WTC11 (cell line): ENCODE data around the gene FNIP2. TPM values are rescaled to one million over a fixed set of nuclear protein-coding genes. Genes with fewer than 3 reads are reported as not detected.
"Not testable (repeated sequence)": the region's sequence is repeated elsewhere in the genome, so short reads cannot be mapped to it uniquely, and the experiment has no call there.

Experiments
- ATAC-seq: fragments of 200-7000 bp; cut with Tn5 transposase; 2 replicates; pipeline ENCODE4 v1.10.0; 2021; ENCODE audit warnings: mild to moderate bottlenecking, moderate library complexity
- CTCF ChIA-PET: fragments of 300-600 bp; sonication (Branson Sonifier 250); formaldehyde crosslinking; loops from one replicate; lab custom pipeline; 2021; ENCODE audit warnings: antibody characterized with exemption; lab: Charles Lee
- POLR2A ChIA-PET: fragments of 350-600 bp; sonication (Branson Sonifier 250); formaldehyde crosslinking; loops from one replicate; lab custom pipeline; 2021; ENCODE audit warnings: antibody characterized with exemption; lab: Charles Lee
- DNase-seq: peaks from one replicate; pipeline ENCODE4 v3.0.0; 2021; ENCODE audit warnings: low spot score
- H3K27ac Mint-ChIP-seq: 2 replicates; pipeline ENCODE4 v1.8.0; 2021; ENCODE audit warnings: mixed read lengths
- H3K27me3 Mint-ChIP-seq: 2 replicates; pipeline ENCODE4 v1.8.0; 2021; ENCODE audit warnings: low read depth, mild to moderate bottlenecking, moderate library complexity, mixed read lengths
- H3K36me3 Mint-ChIP-seq: 2 replicates; pipeline ENCODE4 v1.8.0; 2021; ENCODE audit warnings: mixed read lengths
- H3K4me1 Mint-ChIP-seq: 2 replicates; pipeline ENCODE4 v1.8.0; 2022; ENCODE audit warnings: mixed read lengths
- H3K4me3 Mint-ChIP-seq: 2 replicates; pipeline ENCODE4 v1.8.0; 2021; ENCODE audit warnings: mild to moderate bottlenecking, moderate library complexity, mixed read lengths
- H3K9me3 Mint-ChIP-seq: 2 replicates; pipeline ENCODE4 v1.8.0; 2021; ENCODE audit warnings: mixed read lengths
- ESRRA ChIP-seq: sonication (generic); formaldehyde crosslinking; IDR thresholded peaks from 2 replicates; pipeline ENCODE4 v1.8.1; 2022; ENCODE audit warnings: mild to moderate bottlenecking, missing genetic modification reagents, borderline replicate concordance
- GABPB1 ChIP-seq: sonication (generic); formaldehyde crosslinking; IDR thresholded peaks from 2 replicates; pipeline ENCODE4 v1.8.1; 2023; ENCODE audit warnings: mild to moderate bottlenecking, missing genetic modification reagents
- MXD4 ChIP-seq: fragments of 250-450 bp; sonication (Bioruptor Pico); IDR thresholded peaks from 2 replicates; pipeline ENCODE4 v1.8.0; 2021; ENCODE audit warnings: mild to moderate bottlenecking, moderate library complexity, borderline replicate concordance
- MYBL2 ChIP-seq: sonication (generic); formaldehyde crosslinking; IDR thresholded peaks from 2 replicates; pipeline ENCODE4 v1.8.1; 2023; ENCODE audit warnings: mild to moderate bottlenecking, moderate library complexity, missing genetic modification reagents
- NR3C1 ChIP-seq: sonication (generic); formaldehyde crosslinking; conservative IDR thresholded peaks from 2 replicates; pipeline ENCODE4 v1.8.1; 2023; ENCODE audit warnings: low read depth, mild to moderate bottlenecking, missing genetic modification reagents
- RELA ChIP-seq: sonication (generic); formaldehyde crosslinking; IDR thresholded peaks from 2 replicates; pipeline ENCODE4 v1.8.1; 2022; ENCODE audit warnings: missing genetic modification reagents, mild to moderate bottlenecking, borderline replicate concordance
- RORB ChIP-seq: fragments of 250-450 bp; sonication (Bioruptor Pico); IDR thresholded peaks from 2 replicates; pipeline ENCODE4 v1.9.0; 2021; ENCODE audit warnings: mild to moderate bottlenecking
- ZNF138 ChIP-seq: sonication (generic); formaldehyde crosslinking; conservative IDR thresholded peaks from 2 replicates; pipeline ENCODE4 v1.8.1; 2022; ENCODE audit warnings: mild to moderate bottlenecking, moderate library complexity, missing genetic modification reagents
- total RNA-seq: library from RNA; stranded (reverse); gene quantifications from 3 replicates; pipeline ENCODE4 v1.2.3, GENCODE V29; 2021
- TF ChIP-seq, protein P1 (sequence below): sonication (generic); formaldehyde crosslinking; IDR thresholded peaks from 2 replicates; pipeline ENCODE4 v1.8.1; 2023; ENCODE audit warnings: mild to moderate bottlenecking, missing genetic modification reagents, moderate library complexity
- TF ChIP-seq, protein P2 (sequence below): sonication (generic); formaldehyde crosslinking; IDR thresholded peaks from 2 replicates; pipeline ENCODE4 v1.8.1; 2023; ENCODE audit warnings: mild to moderate bottlenecking, missing genetic modification reagents
- TF ChIP-seq, protein P3 (sequence below): sonication (generic); formaldehyde crosslinking; IDR thresholded peaks from 2 replicates; pipeline ENCODE4 v1.8.1; 2023; ENCODE audit warnings: mild to moderate bottlenecking, moderate library complexity, missing genetic modification reagents
- TF ChIP-seq, protein P4 (sequence below): fragments of 250-450 bp; sonication (Bioruptor Pico); conservative IDR thresholded peaks from 2 replicates; pipeline ENCODE4 v1.9.0; 2021; ENCODE audit warnings: mild to moderate bottlenecking

Gene FNIP2
- total RNA-seq, 1 experiment from 2014 or later = 8.6 TPM

DNA sequence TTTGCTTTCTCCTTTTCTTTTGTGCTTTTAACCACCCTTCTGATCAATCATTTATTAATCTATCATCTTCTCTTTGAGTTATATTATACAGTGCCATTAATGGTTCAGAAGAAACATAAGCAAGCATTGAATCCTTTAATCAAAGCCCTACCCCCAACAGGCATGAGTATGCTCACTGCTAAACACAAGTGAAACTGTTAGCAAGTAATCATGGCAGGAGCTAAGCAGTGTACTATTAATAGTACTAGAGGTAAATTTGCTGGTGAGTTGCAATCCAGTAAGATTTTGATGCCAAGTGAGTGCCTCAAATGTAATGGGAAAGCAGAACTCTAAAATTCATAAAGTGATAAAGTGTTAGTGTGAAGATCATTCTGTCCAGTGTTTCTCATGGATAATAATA lies 57.2 kb downstream of the FNIP2 start:
- no peak for DNase-seq
- Mint-ChIP-seq H3K27ac (no peak overlapping the region), H3K36me3 (0 out of 2 replicates have a peak, but pooled peaks cover 2% of the 10 kb centered on the region), H3K4me1 (peaks cover 6% of the 10 kb centered on the region), H3K27me3 (no peaks in the 10 kb centered on the region), H3K9me3 (no peaks in the 10 kb centered on the region), H3K4me3 (no peak overlapping the region)
- ChIA-PET CTCF (no interaction called here), POLR2A (no interaction called here)
- ATAC-seq = no peak
- TF ChIP-seq MXD4 (CRISPR knock-in tag) = no peak
- no peak for TF ChIP-seq ZNF138 (CRISPR knock-in tag)
- TF ChIP-seq, protein P1, sequence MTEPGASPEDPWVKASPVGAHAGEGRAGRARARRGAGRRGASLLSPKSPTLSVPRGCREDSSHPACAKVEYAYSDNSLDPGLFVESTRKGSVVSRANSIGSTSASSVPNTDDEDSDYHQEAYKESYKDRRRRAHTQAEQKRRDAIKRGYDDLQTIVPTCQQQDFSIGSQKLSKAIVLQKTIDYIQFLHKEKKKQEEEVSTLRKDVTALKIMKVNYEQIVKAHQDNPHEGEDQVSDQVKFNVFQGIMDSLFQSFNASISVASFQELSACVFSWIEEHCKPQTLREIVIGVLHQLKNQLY = no peak
- TF ChIP-seq GABPB1 (CRISPR knock-in tag) = no peak
- TF ChIP-seq, protein P2, sequence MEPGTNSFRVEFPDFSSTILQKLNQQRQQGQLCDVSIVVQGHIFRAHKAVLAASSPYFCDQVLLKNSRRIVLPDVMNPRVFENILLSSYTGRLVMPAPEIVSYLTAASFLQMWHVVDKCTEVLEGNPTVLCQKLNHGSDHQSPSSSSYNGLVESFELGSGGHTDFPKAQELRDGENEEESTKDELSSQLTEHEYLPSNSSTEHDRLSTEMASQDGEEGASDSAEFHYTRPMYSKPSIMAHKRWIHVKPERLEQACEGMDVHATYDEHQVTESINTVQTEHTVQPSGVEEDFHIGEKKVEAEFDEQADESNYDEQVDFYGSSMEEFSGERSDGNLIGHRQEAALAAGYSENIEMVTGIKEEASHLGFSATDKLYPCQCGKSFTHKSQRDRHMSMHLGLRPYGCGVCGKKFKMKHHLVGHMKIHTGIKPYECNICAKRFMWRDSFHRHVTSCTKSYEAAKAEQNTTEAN (CRISPR knock-in tag) = no peak
- no peak for TF ChIP-seq RELA (CRISPR knock-in tag)

DNA sequence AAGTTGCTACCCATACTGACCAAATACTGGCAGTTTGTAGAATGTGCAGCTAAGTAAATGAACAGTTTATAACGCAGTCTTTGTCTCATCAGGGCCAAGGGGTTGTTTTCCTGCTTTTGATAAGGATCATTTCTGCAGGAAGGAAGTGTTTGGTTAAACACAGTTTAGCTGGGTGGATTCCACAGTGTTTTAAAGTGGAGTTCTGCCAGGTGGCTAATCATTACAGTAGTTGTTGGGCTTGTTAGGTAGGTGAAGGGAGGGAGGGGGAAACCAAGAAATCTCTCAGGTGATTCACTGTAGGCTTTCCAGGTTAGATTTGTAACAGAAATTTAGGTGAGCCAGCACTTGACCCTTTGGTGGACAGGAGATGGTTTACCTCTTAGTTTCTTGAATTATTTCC lies 58.1 kb downstream of the FNIP2 start:
- Mint-ChIP-seq H3K36me3 (0 out of 2 replicates have a peak, but pooled peaks cover 2% of the 10 kb centered on the region), H3K4me3 (no peak overlapping the region), H3K27ac (no peak overlapping the region), H3K27me3 (no peaks in the 10 kb centered on the region), H3K4me1 (peaks cover 2% of the 10 kb centered on the region), H3K9me3 (no peaks in the 10 kb centered on the region)
- DNase-seq (no peak), ATAC-seq (no peak)
- ChIA-PET CTCF (no interaction called here), POLR2A (no interaction called here)
- TF ChIP-seq, protein P3, sequence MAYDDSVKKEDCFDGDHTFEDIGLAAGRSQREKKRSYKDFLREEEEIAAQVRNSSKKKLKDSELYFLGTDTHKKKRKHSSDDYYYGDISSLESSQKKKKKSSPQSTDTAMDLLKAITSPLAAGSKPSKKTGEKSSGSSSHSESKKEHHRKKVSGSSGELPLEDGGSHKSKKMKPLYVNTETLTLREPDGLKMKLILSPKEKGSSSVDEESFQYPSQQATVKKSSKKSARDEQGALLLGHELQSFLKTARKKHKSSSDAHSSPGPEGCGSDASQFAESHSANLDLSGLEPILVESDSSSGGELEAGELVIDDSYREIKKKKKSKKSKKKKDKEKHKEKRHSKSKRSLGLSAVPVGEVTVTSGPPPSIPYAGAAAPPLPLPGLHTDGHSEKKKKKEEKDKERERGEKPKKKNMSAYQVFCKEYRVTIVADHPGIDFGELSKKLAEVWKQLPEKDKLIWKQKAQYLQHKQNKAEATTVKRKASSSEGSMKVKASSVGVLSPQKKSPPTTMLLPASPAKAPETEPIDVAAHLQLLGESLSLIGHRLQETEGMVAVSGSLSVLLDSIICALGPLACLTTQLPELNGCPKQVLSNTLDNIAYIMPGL (CRISPR knock-in tag) = no peak
- TF ChIP-seq GABPB1 (CRISPR knock-in tag) (0 out of 2 replicates have a peak, but pooled peaks have one; percentile 20), ESRRA (no peak), NR3C1 (CRISPR knock-in tag) (no peak)

DNA sequence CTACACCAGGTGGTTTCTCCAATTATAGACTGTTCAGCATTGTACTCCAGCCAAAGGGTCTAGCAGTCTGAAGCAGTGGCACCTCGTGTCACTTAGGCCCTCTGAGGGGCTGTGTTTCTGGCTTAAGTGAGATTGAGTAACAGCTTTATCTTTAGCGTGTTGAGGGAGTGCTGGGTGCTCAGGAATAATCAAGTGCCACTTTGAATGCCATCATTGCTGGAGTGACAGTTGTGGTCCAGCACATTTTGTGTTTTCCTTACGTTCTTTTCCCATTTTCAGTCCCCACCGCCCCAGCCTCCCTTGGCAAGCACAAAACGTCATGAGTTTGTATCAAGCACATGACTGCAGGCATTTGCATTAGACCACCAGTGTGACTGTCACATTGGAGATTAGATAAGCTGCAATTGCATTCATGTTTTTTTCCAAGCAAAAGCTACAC lies 58.7 kb downstream of the FNIP2 start:
- Mint-ChIP-seq H3K36me3 (0 out of 2 replicates have a peak, but pooled peaks cover 2% of the 10 kb centered on the region), H3K4me1 (peaks cover 2% of the 10 kb centered on the region), H3K9me3 (no peaks in the 10 kb centered on the region), H3K27ac (no peak overlapping the region), H3K4me3 (no peak overlapping the region), H3K27me3 (no peaks in the 10 kb centered on the region)
- TF ChIP-seq RORB (CRISPR knock-in tag) (no peak), MYBL2 (no peak)
- TF ChIP-seq, protein P4, sequence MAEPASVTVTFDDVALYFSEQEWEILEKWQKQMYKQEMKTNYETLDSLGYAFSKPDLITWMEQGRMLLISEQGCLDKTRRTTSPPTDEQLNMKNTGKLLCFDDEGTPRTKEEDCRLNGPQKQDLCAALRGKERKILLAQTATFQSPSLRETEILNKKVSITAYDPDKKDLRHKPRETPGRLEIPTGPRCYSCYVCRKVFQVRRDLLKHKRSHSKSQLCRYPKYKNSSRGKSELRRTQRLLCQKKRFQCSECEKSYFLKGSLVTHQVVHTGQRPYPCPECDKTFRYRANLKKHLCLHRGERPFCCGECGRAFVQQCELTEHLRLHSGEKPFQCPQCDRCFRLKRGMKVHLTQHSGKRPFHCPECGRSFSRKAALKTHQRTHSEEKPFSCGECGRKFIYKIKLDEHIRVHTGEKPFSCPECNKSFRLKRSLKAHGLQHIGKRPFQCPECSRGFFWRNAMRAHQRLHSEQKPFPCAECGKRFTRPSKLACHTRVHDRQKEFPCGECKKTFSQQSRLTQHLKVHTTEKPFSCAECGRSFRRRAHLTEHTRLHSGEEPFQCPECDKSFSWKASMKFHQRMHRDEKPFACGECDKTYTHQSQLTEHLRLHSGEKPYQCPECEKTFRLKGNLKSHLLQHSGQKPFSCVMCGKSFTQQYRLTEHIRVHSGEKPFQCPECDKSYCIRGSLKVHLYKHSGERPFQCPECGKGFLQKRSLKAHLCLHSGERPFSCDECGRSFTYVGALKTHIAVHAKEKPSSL = no peak
- ATAC-seq = no peak
- CTCF ChIA-PET = no interaction called here
- POLR2A ChIA-PET = interaction anchor here (0.6 to 0.7 kb wide), 2 partner anchors 90 to 179 kb away, joined by 3 to 5 read pairs; no protein-coding TSS in a partner anchor
- no peak for DNase-seq

DNA sequence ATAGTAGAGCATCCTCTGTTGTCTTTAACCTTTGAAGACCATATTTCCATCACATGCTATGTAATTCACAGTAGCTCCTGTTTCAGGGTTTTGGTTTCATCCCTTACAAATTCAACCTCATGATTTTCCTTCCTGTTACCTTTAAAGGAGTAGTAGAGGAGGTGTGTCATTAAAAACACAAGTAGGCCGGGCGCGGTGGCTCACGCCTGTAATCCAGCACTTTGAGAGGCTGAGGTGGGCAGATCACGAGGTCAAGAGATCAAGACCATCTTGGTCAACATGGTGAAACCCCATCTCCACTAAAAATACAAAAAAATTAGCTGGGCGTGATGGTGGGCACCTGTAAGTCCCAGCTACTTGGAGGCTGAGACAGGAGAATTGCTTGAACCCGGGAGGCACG lies 59.3 kb downstream of the FNIP2 start:
- H3K27me3 Mint-ChIP-seq, H3K4me3 Mint-ChIP-seq, H3K9me3 Mint-ChIP-seq, H3K27ac Mint-ChIP-seq, CTCF ChIA-PET, DNase-seq, ATAC-seq, H3K4me1 Mint-ChIP-seq, H3K36me3 Mint-ChIP-seq: not testable (repeated sequence)
- POLR2A ChIA-PET = interaction anchor here (0.6 to 0.7 kb wide), 2 partner anchors 90 to 178 kb away, joined by 3 to 5 read pairs; no protein-coding TSS in a partner anchor
